GM21528 (cell line): Measurements from ENCODE around the gene TMEM255B.

Source experiments
- ATAC-seq: cut with Tn5 transposase; IDR thresholded peaks from one replicate; pipeline ENCODE4 v1.9.1; 2021; ENCODE audit warnings: mild to moderate bottlenecking, moderate library complexity; ENCODE audit not compliant: unreplicated experiment, low FRiP score

TMEM255B gene

GRCh38 chr13:113843864-113844556 is 85.0 kb downstream of the TMEM255B start:
- no peak for ATAC-seq

GRCh38 chr13:113845055-113845454 is 86.0 kb downstream of the TMEM255B start:
- ATAC-seq: no peak

- no peak for ATAC-seq
Measured at GRCh38 chr13:113845723-113846635, 87.0 kb downstream of the TMEM255B start.

GRCh38 chr13:113846636-113847318 is 87.8 kb downstream of the TMEM255B start:
- ATAC-seq: no peak

GRCh38 chr13:113848020-113848419 is 89.0 kb downstream of the TMEM255B start:
- no peak for ATAC-seq

GRCh38 chr13:113848431-113849260 is 89.6 kb downstream of the TMEM255B start:
- ATAC-seq: no peak

- no peak for ATAC-seq
Measured at GRCh38 chr13:113849546-113849945, 90.5 kb downstream of the TMEM255B start.

- no peak for ATAC-seq
Measured at GRCh38 chr13:113849981-113850721, 91.1 kb downstream of the TMEM255B start.

GRCh38 chr13:113850722-113851479 is 91.9 kb downstream of the TMEM255B start:
- ATAC-seq: no peak

GRCh38 chr13:113851480-113851803 is 92.4 kb downstream of the TMEM255B start:
- no peak for ATAC-seq

- no peak for ATAC-seq
Measured at GRCh38 chr13:113851826-113852535, 93.0 kb downstream of the TMEM255B start.

GRCh38 chr13:113852536-113853517 is 93.8 kb downstream of the TMEM255B start:
- no peak for ATAC-seq

- no peak for ATAC-seq
Measured at GRCh38 chr13:113853518-113854237, 94.7 kb downstream of the TMEM255B start.

GRCh38 chr13:113854238-113855011 is 95.4 kb downstream of the TMEM255B start:
- ATAC-seq: no peak

- ATAC-seq: no peak
Measured at GRCh38 chr13:113855012-113855921, 96.2 kb downstream of the TMEM255B start.
